Measurements from ENCODE around the gene ONECUT3.
"Not testable (repeated sequence)": the region's sequence is repeated elsewhere in the genome, so short reads cannot be mapped to it uniquely, and the experiment has no call there.

Gene ONECUT3

GRCh38 chr19:1794424-1795172 lies 41.3 kb downstream of the ONECUT3 start:
- no peak for DNase-seq (ENCODE audit: low read depth, low spot score)

DNA sequence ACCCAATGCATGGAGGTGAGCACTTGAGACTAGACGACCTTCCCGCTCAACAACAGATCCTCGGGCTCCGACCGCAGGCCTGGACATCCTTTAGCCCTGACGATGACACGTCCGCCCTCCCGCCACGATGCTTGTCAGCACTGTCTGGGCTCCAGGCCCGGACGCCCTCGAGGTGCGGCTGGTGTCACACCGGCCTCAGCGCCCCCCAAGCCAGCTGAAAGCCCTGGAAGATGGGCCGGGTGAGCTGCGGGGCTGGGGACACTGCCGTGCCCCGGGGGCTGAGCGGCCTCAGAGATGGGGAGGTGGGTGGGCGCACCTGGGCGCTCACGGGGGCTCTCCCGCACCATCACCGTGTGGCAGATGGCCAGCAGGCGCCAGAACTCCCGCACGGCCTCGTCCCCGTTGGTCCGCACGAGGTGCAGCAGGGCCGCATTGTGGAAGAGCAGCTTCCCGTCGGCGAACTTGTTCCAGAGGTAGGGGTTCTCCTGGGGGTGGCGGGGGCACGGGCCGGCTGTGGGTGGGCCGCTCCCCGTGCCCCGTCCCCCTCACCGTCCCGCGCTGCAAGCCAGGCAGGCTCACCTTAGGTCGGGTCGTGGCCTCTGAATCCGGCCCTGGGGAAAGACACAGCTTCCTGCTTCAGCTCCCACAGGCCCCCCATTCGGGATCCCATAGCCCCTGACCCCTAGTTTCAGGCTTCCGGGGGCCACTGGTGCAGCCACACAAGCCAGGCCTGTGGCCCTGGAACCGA lies 43.3 kb downstream of the ONECUT3 start:
- DNase-seq (ENCODE audit: low read depth, low spot score), result no peak

DNA sequence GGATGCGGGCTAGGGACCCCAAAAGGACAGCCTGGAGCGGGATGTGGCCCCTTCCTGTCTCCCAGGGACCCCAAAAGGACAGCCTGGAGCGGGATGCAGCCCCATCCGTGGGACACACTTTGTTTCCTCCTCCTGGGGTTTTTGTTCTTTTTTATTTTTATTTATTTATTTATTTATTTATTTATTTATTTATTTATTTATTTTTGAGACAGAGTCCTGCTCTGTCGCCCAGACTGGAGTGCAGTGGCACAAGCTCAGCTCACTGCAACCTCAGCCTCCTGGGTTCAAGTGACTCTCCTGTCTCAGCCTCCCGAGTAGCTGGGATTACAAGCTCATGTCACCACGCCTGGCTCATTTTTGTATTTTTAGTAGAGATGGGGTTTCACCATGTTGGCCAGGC lies 44.0 kb downstream of the ONECUT3 start:
- not testable (repeated sequence) for DNase-seq (ENCODE audit: low read depth, low spot score)

GRCh38 chr19:1799695-1800342 lies 46.5 kb downstream of the ONECUT3 start:
- DNase-seq (ENCODE audit: low read depth, low spot score), result no peak

GRCh38 chr19:1804858-1805257 lies 51.6 kb downstream of the ONECUT3 start:
- DNase-seq (ENCODE audit: low read depth, low spot score), result no peak

- no peak for DNase-seq (ENCODE audit: low read depth, low spot score)
These were observed 52.3 kb downstream of the ONECUT3 start for GRCh38 chr19:1805401-1806183.

- DNase-seq (ENCODE audit: low read depth, low spot score), result no peak
These were observed 53.1 kb downstream of the ONECUT3 start for GRCh38 chr19:1806184-1807029.

GRCh38 chr19:1807030-1807694 lies 53.9 kb downstream of the ONECUT3 start:
- DNase-seq (ENCODE audit: low read depth, low spot score), result no peak

GRCh38 chr19:1807695-1808394 lies 54.5 kb downstream of the ONECUT3 start:
- DNase-seq (ENCODE audit: low read depth, low spot score), result no peak

GRCh38 chr19:1808395-1808731 lies 55.1 kb downstream of the ONECUT3 start:
- DNase-seq (ENCODE audit: low read depth, low spot score), result no peak

- no peak for DNase-seq (ENCODE audit: low read depth, low spot score)
These were observed 56.4 kb downstream of the ONECUT3 start for GRCh38 chr19:1809678-1810077.

GRCh38 chr19:1810439-1811160 lies 57.3 kb downstream of the ONECUT3 start:
- DNase-seq (ENCODE audit: low read depth, low spot score), result no peak

DNA sequence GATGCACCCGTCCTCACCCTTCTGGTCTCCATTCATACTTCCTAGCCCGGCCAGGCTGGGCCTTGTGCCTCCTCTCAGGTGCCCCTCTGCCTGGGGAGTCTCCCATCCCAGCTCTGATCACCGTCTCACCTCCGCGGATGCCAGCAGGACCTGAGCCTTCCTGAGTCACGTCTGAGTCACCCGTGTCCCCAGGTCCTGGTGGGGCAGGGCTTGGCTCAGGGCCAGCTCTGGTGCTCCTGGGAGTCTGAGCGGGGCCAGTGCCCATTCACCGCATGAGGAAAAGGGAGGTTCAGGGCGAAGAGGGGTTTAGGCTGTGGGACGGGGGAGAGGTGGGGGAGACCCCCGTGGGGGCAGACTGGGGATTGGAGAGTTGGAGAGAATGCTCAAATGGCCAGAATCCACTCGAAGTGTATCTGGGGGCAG lies 58.2 kb downstream of the ONECUT3 start:
- peak; percentile 74 for DNase-seq (ENCODE audit: low read depth, low spot score)

DNA sequence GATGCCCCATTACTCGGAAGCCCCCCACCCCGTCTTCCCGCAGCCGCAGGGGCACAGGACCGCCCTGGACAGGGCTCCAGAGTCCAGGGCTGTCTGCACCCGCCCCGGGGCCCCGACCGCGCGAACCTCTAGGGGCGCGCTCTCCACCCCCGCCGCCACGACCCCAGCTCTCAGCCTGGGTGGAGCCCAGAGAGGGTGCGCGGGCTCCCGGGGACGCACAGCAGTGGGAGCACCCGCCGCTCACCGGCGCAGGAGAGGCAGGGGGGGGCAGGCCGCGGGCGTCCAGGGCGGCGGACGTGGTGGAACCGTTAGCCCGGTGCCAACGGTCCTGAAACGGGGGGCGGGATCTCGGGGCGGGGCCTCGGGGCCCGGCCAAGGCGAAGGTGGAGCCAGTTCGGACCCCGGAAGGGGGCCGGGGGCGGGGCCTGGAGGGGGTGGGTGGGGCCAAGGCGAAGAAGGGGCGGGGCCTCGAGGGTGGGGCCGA lies 58.7 kb downstream of the ONECUT3 start, which contains the start of gene ATP8B3:
Gene ATP8B3, minus strand, starts transcription at position 335 of the 484 bp plus-strand sequence. CDS start 540 bp downstream, outside the sequence.
- no peak for DNase-seq (ENCODE audit: low read depth, low spot score)

DNA sequence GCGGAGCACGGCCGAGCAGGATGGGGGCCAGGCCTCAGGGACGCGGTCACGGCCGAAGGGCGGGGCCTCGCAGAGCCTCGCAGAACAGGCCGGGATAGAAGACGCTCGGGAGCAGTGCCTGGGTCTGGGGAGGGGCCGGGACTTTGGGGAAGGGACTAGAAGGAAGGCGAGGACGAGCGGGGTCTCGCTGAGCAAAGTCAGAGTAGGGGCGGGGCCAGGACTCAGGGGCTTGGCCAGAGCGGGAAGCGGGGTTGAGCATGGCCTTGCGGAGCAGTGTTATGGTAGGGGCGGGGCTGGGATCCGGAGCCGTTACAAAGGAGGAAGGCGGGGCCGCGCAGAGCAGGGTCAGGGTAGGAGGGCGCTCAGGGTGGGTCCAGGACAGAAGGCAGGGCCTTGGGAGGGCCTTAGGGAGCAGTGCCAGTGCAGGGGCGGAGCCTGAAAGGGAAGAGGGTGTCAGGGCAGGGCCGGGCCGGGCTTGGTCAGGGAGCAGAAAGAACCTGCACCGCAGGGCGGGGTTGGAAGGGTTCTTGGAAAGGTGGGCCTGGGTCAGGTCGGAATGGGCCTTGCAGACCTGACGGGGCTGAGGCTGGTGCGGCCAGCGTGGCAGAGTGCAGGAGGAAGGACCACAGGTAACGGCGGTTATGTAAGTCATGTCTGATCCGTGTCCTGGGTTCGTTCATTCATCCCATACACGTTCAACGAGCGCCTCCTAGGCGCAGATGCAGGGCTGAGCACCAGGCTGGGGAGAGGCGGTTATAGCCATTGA lies 59.3 kb downstream of the ONECUT3 start:
- peak; percentile 96 for DNase-seq (ENCODE audit: low read depth, low spot score)

GRCh38 chr19:1813192-1814182 lies 60.2 kb downstream of the ONECUT3 start:
- no peak for DNase-seq (ENCODE audit: low read depth, low spot score)

DNA sequence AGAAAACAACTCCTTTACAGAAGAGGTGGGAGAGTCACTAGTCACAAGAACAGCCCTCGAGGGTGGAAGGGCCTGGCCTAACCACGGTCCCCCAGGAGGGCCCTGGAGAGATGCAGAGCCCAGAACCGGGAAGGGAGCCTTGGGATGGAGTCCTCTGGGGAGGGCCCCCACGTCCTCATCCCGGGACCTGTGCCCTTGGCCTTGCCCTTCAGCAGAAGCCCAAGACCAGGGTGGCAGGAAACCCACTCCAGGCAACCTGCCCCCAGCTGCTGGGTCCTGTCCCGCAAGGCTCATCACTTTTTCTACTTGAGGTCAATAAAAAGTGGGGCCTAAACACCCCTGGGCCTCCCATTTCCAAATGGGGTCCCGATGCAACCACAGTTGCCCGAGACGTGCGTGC lies 61.1 kb downstream of the ONECUT3 start:
- no peak for DNase-seq (ENCODE audit: low read depth, low spot score)

Data from astrocyte of the hippocampus (primary cell).